Epithelial cell of proximal tubule (primary cell): Measurements from ENCODE around the gene CALML4. TPM values are rescaled to one million over a fixed set of nuclear protein-coding genes. Genes with fewer than 3 reads are reported as not detected.
A peak's percentile ranks its signal among the peaks of the same experiment; 100 is the strongest.
"Not testable (repeated sequence)": the region's sequence is repeated elsewhere in the genome, so short reads cannot be mapped to it uniquely, and the experiment has no call there.

ENCODE experiments used
- DNase-seq: peaks from one replicate; pipeline ENCODE4 v3.0.0-alpha.2; 2011; ENCODE audit warnings: low read depth
- H3K4me3 ChIP-seq: 2 replicates; pipeline ENCODE4 v1.5.1; 2011; ENCODE audit warnings: low read depth, mild to moderate bottlenecking, low read length
- total RNA-seq: library from RNA; depleted of rRNA; stranded (reverse); fragments of >200 nt; gene quantifications from 2 replicates; pipeline ENCODE4 v1.2.3, GENCODE V29; 2015
- TF ChIP-seq, protein P1 (sequence below): conservative IDR thresholded peaks from 2 replicates; pipeline ENCODE4 v1.5.1; 2012; ENCODE audit warnings: low read depth, mild to moderate bottlenecking, low read length

The CALML4 gene
- total RNA-seq, 1 donor from 2014 or later = 3.8 TPM

DNA sequence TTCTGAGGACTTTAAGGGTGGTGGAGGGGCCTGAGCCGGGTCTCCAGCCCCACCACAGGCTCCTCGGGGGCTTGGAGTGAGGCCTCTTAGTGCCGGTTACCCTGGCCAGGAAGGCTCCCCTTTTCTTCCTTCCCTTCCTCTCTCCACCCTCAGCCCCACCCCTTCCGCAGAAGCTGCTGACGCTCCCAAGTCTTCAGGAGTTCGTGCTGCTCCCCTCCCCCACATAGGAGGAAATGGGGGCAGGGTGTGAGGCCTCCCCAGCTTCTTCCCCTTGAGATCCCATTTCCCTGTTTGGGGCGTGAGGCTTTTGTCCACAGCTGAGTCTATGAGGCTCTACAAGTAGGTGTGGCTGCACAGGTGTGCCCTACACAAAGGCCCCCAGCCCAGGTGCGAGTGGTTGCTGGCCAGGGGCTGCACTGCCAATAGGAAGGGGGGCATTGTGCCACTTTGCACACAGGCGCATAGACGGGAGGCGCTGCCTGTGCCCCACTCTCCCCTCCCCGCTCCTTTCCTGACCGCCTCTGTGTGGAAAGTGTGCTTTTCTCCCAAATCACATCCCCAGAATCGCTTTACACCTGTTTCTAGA is 915 bp upstream of the CALML4 start:
- TF ChIP-seq, protein P1, sequence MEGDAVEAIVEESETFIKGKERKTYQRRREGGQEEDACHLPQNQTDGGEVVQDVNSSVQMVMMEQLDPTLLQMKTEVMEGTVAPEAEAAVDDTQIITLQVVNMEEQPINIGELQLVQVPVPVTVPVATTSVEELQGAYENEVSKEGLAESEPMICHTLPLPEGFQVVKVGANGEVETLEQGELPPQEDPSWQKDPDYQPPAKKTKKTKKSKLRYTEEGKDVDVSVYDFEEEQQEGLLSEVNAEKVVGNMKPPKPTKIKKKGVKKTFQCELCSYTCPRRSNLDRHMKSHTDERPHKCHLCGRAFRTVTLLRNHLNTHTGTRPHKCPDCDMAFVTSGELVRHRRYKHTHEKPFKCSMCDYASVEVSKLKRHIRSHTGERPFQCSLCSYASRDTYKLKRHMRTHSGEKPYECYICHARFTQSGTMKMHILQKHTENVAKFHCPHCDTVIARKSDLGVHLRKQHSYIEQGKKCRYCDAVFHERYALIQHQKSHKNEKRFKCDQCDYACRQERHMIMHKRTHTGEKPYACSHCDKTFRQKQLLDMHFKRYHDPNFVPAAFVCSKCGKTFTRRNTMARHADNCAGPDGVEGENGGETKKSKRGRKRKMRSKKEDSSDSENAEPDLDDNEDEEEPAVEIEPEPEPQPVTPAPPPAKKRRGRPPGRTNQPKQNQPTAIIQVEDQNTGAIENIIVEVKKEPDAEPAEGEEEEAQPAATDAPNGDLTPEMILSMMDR = no peak
- H3K4me3 ChIP-seq = peak overlapping the region; percentile 53
- DNase-seq = no peak

DNA sequence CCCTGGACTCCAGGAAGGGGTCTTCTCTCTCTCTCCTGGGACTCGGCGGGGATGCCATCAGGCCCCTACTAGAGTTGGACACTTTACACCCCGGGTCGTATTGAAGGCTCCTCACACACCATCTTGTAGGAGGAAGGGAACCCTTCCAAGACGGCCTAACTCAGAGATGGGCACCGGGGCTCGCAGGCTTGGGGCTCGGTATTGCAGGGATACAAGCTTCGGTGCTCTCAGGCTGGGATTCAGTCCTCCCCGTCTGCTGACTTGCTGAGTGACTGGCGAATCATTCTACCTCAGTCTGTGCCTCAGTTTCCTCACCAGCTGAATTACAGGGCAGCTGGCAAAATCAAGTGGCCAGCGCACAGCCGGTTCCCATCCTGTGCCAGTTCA is 419 bp upstream of the CALML4 start:
- no peak for DNase-seq
- peak overlapping the region; percentile 53 for H3K4me3 ChIP-seq
- TF ChIP-seq, protein P1 = no peak

DNA sequence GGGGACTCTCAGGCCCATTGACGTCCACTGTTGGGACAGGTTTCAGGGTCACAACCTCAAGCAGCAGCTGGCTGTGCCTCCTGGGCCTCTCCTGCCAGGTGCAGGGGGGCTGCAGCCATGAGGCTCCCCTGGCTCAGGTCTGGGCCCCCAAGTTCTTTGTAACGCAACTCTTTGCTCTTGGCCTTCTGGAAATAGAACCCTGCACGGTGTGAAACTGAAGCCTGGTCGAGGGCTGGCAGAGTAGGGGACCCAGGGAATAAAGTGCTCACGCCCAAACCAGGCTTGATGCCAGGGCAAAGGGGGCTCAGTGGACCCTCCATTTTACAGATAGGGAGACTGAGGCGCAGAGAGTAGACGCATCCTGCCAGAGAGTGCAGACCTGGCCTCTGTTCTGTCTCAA is 771 bp downstream of the CALML4 start:
- DNase-seq = no peak

DNA sequence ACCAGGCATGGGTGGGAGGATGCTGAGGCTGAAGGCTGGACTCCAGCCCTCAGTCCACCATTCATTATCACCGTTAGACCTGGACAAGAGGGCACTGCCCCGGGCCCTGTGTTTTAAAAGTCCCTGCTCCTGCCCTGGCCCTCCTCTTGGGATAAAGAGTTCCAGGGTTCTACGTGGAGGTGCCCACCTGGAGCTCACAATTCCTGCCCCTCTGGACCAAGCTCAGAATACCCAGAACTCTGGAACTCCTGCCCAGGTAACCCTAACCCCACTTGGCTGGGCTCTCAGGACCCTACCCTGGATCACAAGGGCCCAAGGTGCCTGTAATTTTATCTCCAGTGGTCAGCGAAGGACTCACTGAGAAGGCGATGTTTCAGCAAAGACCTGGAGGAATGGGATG is 1.2 kb downstream of the CALML4 start:
- no peak overlapping the region for H3K4me3 ChIP-seq
- TF ChIP-seq, protein P1 = no peak
- no peak for DNase-seq

More for the DNA sequence above, 771 bp downstream of the CALML4 start:
- TF ChIP-seq, protein P1 = no peak
- H3K4me3 ChIP-seq = peak overlapping the region; percentile 53

DNA sequence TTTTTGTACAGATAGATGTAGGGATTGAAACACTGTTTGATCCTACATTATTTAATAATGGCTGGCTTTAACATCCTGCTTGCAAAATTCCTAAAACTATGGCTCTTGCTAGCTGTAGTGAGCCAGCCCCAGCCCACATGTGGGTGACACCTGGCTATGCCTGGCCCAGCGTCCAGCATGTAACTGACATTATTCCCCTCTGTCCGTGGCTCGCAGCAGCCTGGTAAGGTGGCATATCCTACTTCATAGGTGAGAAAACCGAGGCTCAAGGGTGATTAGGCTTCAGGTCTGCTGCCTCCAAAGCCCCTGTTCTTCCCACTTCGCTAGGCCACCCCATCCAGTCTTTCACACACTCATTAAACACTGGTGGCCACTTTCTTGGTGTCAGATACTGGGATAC is 1.6 kb downstream of the CALML4 start:
- DNase-seq = no peak
- H3K4me3 ChIP-seq = no peak overlapping the region
- TF ChIP-seq, protein P1 = no peak

DNA sequence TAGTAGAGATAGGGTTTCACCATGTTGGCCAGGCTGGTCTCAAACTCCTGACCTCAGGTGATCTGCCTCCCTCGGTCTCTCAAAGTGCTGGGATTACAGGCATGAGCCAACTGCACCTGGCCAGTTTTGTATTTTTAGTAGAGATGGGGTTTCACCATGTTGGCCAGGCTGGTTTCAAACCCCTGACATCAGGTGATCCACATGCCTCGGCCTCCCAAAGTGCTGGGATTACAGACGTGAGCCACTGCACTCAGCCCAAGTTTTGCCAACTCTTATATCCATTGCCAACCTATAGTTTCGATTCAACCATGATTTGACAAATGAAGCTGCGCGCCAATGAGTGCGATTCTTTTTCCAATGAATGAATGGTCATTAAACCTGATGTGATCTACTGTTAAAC is 2.1 kb downstream of the CALML4 start:
- not testable (repeated sequence) for DNase-seq

DNA sequence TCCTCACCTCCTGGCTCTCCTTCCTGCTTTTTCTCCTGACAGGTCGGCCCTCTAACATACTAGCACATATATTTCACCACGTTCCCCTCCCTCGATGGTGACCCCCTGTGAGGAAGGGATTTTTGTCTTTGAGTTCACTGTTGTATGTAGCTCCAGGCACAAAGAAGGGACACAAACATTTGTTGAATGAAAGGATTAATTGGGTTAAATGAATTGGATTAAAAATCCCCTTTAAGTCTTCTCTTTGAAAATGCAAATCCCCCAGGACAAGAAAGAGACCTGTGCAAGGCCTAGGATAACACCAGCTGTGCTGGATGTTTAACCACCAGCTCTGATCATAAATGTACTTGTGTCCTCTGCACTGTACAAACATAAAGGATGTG is 3.3 kb downstream of the CALML4 start:
- H3K4me3 ChIP-seq = no peak overlapping the region
- no peak for DNase-seq
- TF ChIP-seq, protein P1 = no peak

More for the DNA sequence above, 2.1 kb downstream of the CALML4 start:
- not testable (repeated sequence) for H3K4me3 ChIP-seq
